ENCODE measurements around the gene CDC42BPA.

Gene CDC42BPA

GRCh38 chr1:227073786-227074185 is 244.5 kb downstream of the CDC42BPA start:
- H3K4me3 ChIP-seq (ENCODE audit: low read length): no peak overlapping the region
- DNase-seq (ENCODE audit: low read depth): no peak

DNA sequence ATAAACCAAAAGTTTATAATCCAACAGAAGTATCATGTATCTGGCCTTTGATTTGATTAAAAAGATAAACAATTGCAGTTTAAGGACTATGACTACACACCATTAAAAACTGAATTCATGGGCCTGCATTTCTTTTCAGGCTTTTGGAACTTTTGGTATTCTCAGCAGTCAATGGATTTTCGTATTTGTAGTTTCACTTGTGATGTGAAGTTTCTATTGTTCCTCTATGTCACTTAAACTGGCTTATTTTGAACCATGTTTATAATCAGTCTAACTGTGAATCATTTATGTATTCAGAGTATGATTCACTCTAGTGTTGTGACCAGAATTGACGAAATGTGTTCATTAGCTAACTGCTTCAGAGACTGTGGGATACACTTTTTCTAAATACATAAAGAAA is 245.3 kb downstream of the CDC42BPA start:
- TF ChIP-seq CTCF (conservative IDR thresholded peaks at IDR 0.05; ENCODE audit: low read depth, low read length): no peak

More at GRCh38 chr1:227073786-227074185, 244.5 kb downstream of the CDC42BPA start:
- no peak for TF ChIP-seq CTCF (conservative IDR thresholded peaks at IDR 0.05; ENCODE audit: low read depth, low read length)

GRCh38 chr1:227071895-227072587 is 246.3 kb downstream of the CDC42BPA start:
- no peak for TF ChIP-seq CTCF (conservative IDR thresholded peaks at IDR 0.05; ENCODE audit: low read depth, low read length)
- no peak overlapping the region for H3K4me3 ChIP-seq (ENCODE audit: low read length)
- DNase-seq (ENCODE audit: low read depth): no peak

More for the DNA sequence above, 245.3 kb downstream of the CDC42BPA start:
- no peak overlapping the region for H3K4me3 ChIP-seq (ENCODE audit: low read length)
- no peak for DNase-seq (ENCODE audit: low read depth)

DNA sequence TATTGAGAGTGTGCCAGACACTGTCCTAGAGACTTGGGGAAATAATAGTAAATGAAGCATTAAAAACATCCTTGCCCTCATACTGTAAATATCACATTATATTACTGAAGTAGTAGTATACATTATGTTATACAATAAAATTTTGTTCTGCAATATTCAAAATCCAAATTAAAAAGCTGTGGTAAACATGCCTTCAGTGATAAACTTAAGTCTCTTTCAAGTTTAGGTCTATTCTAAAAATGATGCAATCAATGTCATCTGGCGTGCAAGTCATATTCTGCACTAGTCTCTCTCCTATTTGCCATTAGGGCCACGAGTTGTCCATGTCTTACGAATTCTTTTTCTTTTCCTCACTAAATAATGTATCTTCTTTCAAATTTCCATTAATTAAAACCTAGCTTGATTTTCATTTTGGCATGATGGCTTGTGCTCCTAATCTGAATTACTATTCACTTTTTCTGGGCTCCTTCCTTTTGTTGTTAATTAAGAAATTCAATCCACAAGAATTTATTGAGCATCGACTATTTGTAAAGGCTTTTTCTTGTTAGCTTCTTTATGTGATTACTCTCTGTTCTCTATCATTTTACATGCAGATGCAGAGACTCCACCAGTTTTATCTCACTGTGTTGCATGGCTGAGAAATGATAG is 247.5 kb downstream of the CDC42BPA start:
- TF ChIP-seq CTCF (conservative IDR thresholded peaks at IDR 0.05; ENCODE audit: low read depth, low read length): no peak
- DNase-seq (ENCODE audit: low read depth): no peak
- no peak overlapping the region for H3K4me3 ChIP-seq (ENCODE audit: low read length)

DNA sequence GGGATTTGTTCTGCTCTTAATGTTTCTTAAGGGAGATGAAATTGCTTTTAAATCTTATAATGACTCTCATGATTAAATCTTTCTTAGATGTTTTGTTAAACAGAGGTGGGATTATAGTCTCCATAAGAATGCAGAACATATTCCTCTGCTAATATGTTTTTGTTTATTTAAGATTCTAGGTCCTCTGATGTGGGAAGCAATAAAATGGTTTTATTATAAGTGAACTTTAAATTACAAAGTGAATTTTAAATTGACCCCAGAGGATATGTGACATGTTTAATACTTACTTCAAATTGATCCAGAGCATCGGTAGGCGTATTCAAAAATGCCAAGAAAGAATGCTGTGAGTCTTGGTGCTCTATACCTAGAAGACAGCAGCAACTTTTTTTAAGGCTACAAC is 248.8 kb downstream of the CDC42BPA start:
- DNase-seq (ENCODE audit: low read depth): no peak
- H3K4me3 ChIP-seq (ENCODE audit: low read length): no peak overlapping the region
- TF ChIP-seq CTCF (conservative IDR thresholded peaks at IDR 0.05; ENCODE audit: low read depth, low read length): no peak

GRCh38 chr1:227068883-227069282 is 249.4 kb downstream of the CDC42BPA start:
- DNase-seq (ENCODE audit: low read depth): no peak
- no peak for TF ChIP-seq CTCF (conservative IDR thresholded peaks at IDR 0.05; ENCODE audit: low read depth, low read length)
- no peak overlapping the region for H3K4me3 ChIP-seq (ENCODE audit: low read length)

- no peak overlapping the region for H3K4me3 ChIP-seq (ENCODE audit: low read length)
- no peak for DNase-seq (ENCODE audit: low read depth)
- TF ChIP-seq CTCF (conservative IDR thresholded peaks at IDR 0.05; ENCODE audit: low read depth, low read length): no peak
Measured at GRCh38 chr1:227066999-227067398, 251.3 kb downstream of the CDC42BPA start.

Measured in retinal pigment epithelial cell (primary cell).